Measurements from ENCODE around the gene SHROOM3. TPM values are rescaled to one million over a fixed set of nuclear protein-coding genes. Genes with fewer than 3 reads are reported as not detected.

Gene SHROOM3
- total and polyA plus RNA-seq, 2 donors (not counting 1 experiment from before 2014, with no cell fraction given): 0.91 to 1.5 TPM

- Mint-ChIP-seq H3K4me3 (no peak overlapping the region), H3K27me3 (peaks cover 59% of the 10 kb centered on the region), H3K9me3 (ENCODE audit: insufficient read depth) (no peaks in the 10 kb centered on the region), H3K27ac (no peak overlapping the region), H3K4me1 (peaks cover 7% of the 10 kb centered on the region)
- Histone ChIP-seq H2AFZ (ENCODE audit: insufficient read depth, low read depth, low read length, poor library complexity, severe bottlenecking) (no peak overlapping the region), H3K4me3 (ENCODE audit: control extremely low read depth in 1 of 5, extremely low read depth in 1 of 5, insufficient read depth in 1 of 5, low read depth in 2 of 5, low read length in 4 of 5) (no peak overlapping the region), H3K4me1 (ENCODE audit: control insufficient read depth in 2 of 2, insufficient read depth in 2 of 2, low read length in 2 of 2) (peaks cover 8 to 9% of the 10 kb centered on the region in 2 donors), H3K9ac (ENCODE audit: low read length) (no peak overlapping the region), H3K36me3 (replicated peaks in 1 of 2; ENCODE audit: control extremely low read depth in 1 of 2, control insufficient read depth in 1 of 2, extremely low read depth in 1 of 2, insufficient read depth in 2 of 2, low read length in 1 of 2) (no peaks in the 10 kb centered on the region), H3K79me2 (ENCODE audit: control insufficient read depth, insufficient read depth, low read length) (no peaks in the 10 kb centered on the region), H4K20me1 (ENCODE audit: control insufficient read depth, insufficient read depth, low read length, poor library complexity, severe bottlenecking) (no peaks in the 10 kb centered on the region), H3K27me3 (replicated peaks in 1 of 4; ENCODE audit: control extremely low read depth in 1 of 4, control insufficient read depth in 3 of 4, insufficient read depth in 4 of 4, low read length in 3 of 4) (peaks cover 0 to 15% (median 8%) of the 10 kb centered on the region in 4 experiments), H3K9me3 (ENCODE audit: control extremely low read depth in 1 of 3, control insufficient read depth in 2 of 3, insufficient read depth in 1 of 3, low read length in 2 of 3) (peaks cover 0 to 3% (median 0%) of the 10 kb centered on the region in 3 donors), H3K4me2 (replicated peaks; ENCODE audit: low read depth, low read length, poor library complexity, severe bottlenecking) (no peak overlapping the region), H3K27ac (ENCODE audit: low read length in 2 of 2) (no peak overlapping the region)
- WGBS (ENCODE audit: insufficient coverage): 91% methylated on average over 7 of the region's 9 CpGs
- ChIA-PET POLR2A (no interaction called here), CTCF (interaction anchor here (0.6 kb wide), 1 partner anchor 11 kb away, joined by 3 read pairs; no protein-coding TSS in a partner anchor)
- intact Hi-C loops (cut with micrococcal nuclease): no loop called here
- DNase-seq (no peak), ATAC-seq (ENCODE audit: low read depth) (no peak)
- TF ChIP-seq CTCF (IDR thresholded peaks at IDR 0.05) (no peak), EZH2 (IDR thresholded peaks at IDR 0.05; ENCODE audit: borderline replicate concordance, insufficient read depth, low read depth, low read length, poor library complexity, severe bottlenecking) (no peak)
These were observed 149.5 kb downstream of the SHROOM3 start for GRCh38 chr4:76584241-76585152.

GRCh38 chr4:76585272-76585671 lies 150.2 kb downstream of the SHROOM3 start:
- POLR2A ChIA-PET: no interaction called here
- H3K4me2 ChIP-seq (replicated peaks; ENCODE audit: low read depth, low read length, poor library complexity, severe bottlenecking): peak overlapping the region; percentile 69
- H3K4me1 ChIP-seq (ENCODE audit: control insufficient read depth in 2 of 2, insufficient read depth in 2 of 2, low read length in 2 of 2): peaks cover 8 to 9% of the 10 kb centered on the region in 2 donors
- no peaks in the 10 kb centered on the region for H4K20me1 ChIP-seq (ENCODE audit: control insufficient read depth, insufficient read depth, low read length, poor library complexity, severe bottlenecking)
- no peak overlapping the region for H3K9ac ChIP-seq (ENCODE audit: low read length)
- Mint-ChIP-seq H3K9me3 (ENCODE audit: insufficient read depth) (no peaks in the 10 kb centered on the region), H3K4me3 (peak overlapping the region; percentile 76), H3K27ac (no peak overlapping the region), H3K4me1 (peaks cover 7% of the 10 kb centered on the region), H3K27me3 (peaks cover 55% of the 10 kb centered on the region)
- no peak for TF ChIP-seq CTCF (IDR thresholded peaks at IDR 0.05)
- no peak for TF ChIP-seq EZH2 (IDR thresholded peaks at IDR 0.05; ENCODE audit: borderline replicate concordance, insufficient read depth, low read depth, low read length, poor library complexity, severe bottlenecking)
- no peaks in the 10 kb centered on the region for H3K36me3 ChIP-seq (replicated peaks in 1 of 2; ENCODE audit: control extremely low read depth in 1 of 2, control insufficient read depth in 1 of 2, extremely low read depth in 1 of 2, insufficient read depth in 2 of 2, low read length in 1 of 2)
- no peak for DNase-seq
- ATAC-seq (ENCODE audit: low read depth): no peak
- intact Hi-C loops (cut with micrococcal nuclease): no loop called here
- H3K9me3 ChIP-seq (ENCODE audit: control extremely low read depth in 1 of 3, control insufficient read depth in 2 of 3, insufficient read depth in 1 of 3, low read length in 2 of 3): peaks cover 0 to 3% (median 0%) of the 10 kb centered on the region in 3 donors
- H3K27me3 ChIP-seq (replicated peaks in 1 of 4; ENCODE audit: control extremely low read depth in 1 of 4, control insufficient read depth in 3 of 4, insufficient read depth in 4 of 4, low read length in 3 of 4): peaks cover 0 to 15% (median 8%) of the 10 kb centered on the region in 4 experiments
- H2AFZ ChIP-seq (ENCODE audit: insufficient read depth, low read depth, low read length, poor library complexity, severe bottlenecking): peak overlapping the region; percentile 26
- 100% methylated on average over 2 of the region's 5 CpGs for WGBS (ENCODE audit: insufficient coverage)
- CTCF ChIA-PET: interaction anchor here (0.9 kb wide), 1 partner anchor 23 kb away, joined by 3 read pairs; no protein-coding TSS in a partner anchor
- H3K27ac ChIP-seq (ENCODE audit: low read length in 2 of 2): no peak overlapping the region
- no peak overlapping the region for H3K4me3 ChIP-seq (ENCODE audit: control extremely low read depth in 1 of 5, extremely low read depth in 1 of 5, insufficient read depth in 1 of 5, low read depth in 2 of 5, low read length in 4 of 5)
- H3K79me2 ChIP-seq (ENCODE audit: control insufficient read depth, insufficient read depth, low read length): no peaks in the 10 kb centered on the region
